ENCODE data around the gene CLSTN2.

CLSTN2 gene

GRCh38 chr3:140053794-140054193 lies 118.8 kb downstream of the CLSTN2 start:
- DNase-seq (ENCODE audit: low spot score), result no peak

GRCh38 chr3:140055092-140055791 lies 120.3 kb downstream of the CLSTN2 start:
- DNase-seq (ENCODE audit: low spot score), result no peak

GRCh38 chr3:140056047-140056446 lies 121.1 kb downstream of the CLSTN2 start:
- DNase-seq (ENCODE audit: low spot score), result no peak

- no peak for DNase-seq (ENCODE audit: low spot score)
Observed at GRCh38 chr3:140061211-140061610, 126.2 kb downstream of the CLSTN2 start.

- no peak for DNase-seq (ENCODE audit: low spot score)
Observed at GRCh38 chr3:140062461-140062860, 127.5 kb downstream of the CLSTN2 start.

- DNase-seq (ENCODE audit: low spot score), result no peak
Observed at GRCh38 chr3:140067487-140067886, 132.5 kb downstream of the CLSTN2 start.

- no peak for DNase-seq (ENCODE audit: low spot score)
Observed at GRCh38 chr3:140068494-140069017, 133.6 kb downstream of the CLSTN2 start.

- DNase-seq (ENCODE audit: low spot score), result no peak
Observed at GRCh38 chr3:140073278-140074045, 138.5 kb downstream of the CLSTN2 start.

- DNase-seq (ENCODE audit: low spot score), result no peak
Observed at GRCh38 chr3:140076552-140076951, 141.6 kb downstream of the CLSTN2 start.

GRCh38 chr3:140077406-140077805 lies 142.4 kb downstream of the CLSTN2 start:
- DNase-seq (ENCODE audit: low spot score), result no peak

GRCh38 chr3:140078343-140078742 lies 143.4 kb downstream of the CLSTN2 start:
- DNase-seq (ENCODE audit: low spot score), result no peak

- no peak for DNase-seq (ENCODE audit: low spot score)
Observed at GRCh38 chr3:140078940-140079339, 144.0 kb downstream of the CLSTN2 start.

- DNase-seq (ENCODE audit: low spot score), result no peak
Observed at GRCh38 chr3:140081887-140082286, 146.9 kb downstream of the CLSTN2 start.

GRCh38 chr3:140085001-140085400 lies 150.0 kb downstream of the CLSTN2 start:
- DNase-seq (ENCODE audit: low spot score), result no peak

- no peak for DNase-seq (ENCODE audit: low spot score)
Observed at GRCh38 chr3:140086642-140087041, 151.7 kb downstream of the CLSTN2 start.

GRCh38 chr3:140088058-140088457 lies 153.1 kb downstream of the CLSTN2 start:
- DNase-seq (ENCODE audit: low spot score), result no peak

GRCh38 chr3:140088513-140088912 lies 153.5 kb downstream of the CLSTN2 start:
- DNase-seq (ENCODE audit: low spot score), result no peak

GRCh38 chr3:140089403-140090072 lies 154.6 kb downstream of the CLSTN2 start:
- DNase-seq (ENCODE audit: low spot score), result no peak

- no peak for DNase-seq (ENCODE audit: low spot score)
Observed at GRCh38 chr3:140091143-140091542, 156.2 kb downstream of the CLSTN2 start.

GRCh38 chr3:140092848-140093536 lies 158.0 kb downstream of the CLSTN2 start:
- no peak for DNase-seq (ENCODE audit: low spot score)

- DNase-seq (ENCODE audit: low spot score), result no peak
Observed at GRCh38 chr3:140093742-140094141, 158.8 kb downstream of the CLSTN2 start.

- DNase-seq (ENCODE audit: low spot score), result no peak
Observed at GRCh38 chr3:140094487-140094886, 159.5 kb downstream of the CLSTN2 start.
